Adipose tissue (tissue), 3 donors: Measurements from ENCODE around the gene LMOD3. TPM values are rescaled to one million over a fixed set of nuclear protein-coding genes. Genes with fewer than 3 reads are reported as not detected.
A peak's percentile ranks its signal among the peaks of the same experiment; 100 is the strongest.

Source experiments
- H3K27ac ChIP-seq: one replicate; pipeline ENCODE4 v1.5.1; 2013; ENCODE audit warnings: low read depth, low read length
- WGBS, 3 donors: extraction: QIAGEN DNeasy Blood & Tissue Kit; methylation state at CpG; one replicate each; pipeline ENCODE4 v1.1.7; 2013; 5-methylcytosine and 5-hydroxymethylcytosine counted together
- polyA plus RNA-seq, 3 donors: library from polyadenylated mRNA; stranded (reverse); fragments of 200-250 nt; gene quantifications; one replicate each; pipeline ENCODE4 v1.2.3, GENCODE V29; 2013
- donor health status: healthy with polysubstance abuse.
- donor health status: Bipolar disorder and iron deficiency.
- donor health status: healthy.

Gene LMOD3
- polyA plus RNA-seq, 3 donors: 0.03 to 0.22 (median 0.06) TPM

GRCh38 chr3:69102384-69102783 lies 20.0 kb downstream of the LMOD3 start:
- no peak overlapping the region for H3K27ac ChIP-seq
- 96 to 98% (median 97%) methylated on average over 4 of the region's 4 CpGs for WGBS, 3 donors

GRCh38 chr3:69099576-69099975 lies 22.8 kb downstream of the LMOD3 start:
- no peak overlapping the region for H3K27ac ChIP-seq

GRCh38 chr3:69097407-69098086 lies 24.8 kb downstream of the LMOD3 start:
- no peak overlapping the region for H3K27ac ChIP-seq
- 80 to 94% (median 90%) methylated on average over 9 of the region's 9 CpGs for WGBS, 3 donors

More at GRCh38 chr3:69099576-69099975, 22.8 kb downstream of the LMOD3 start:
- WGBS, 3 donors: 88 to 94% (median 89%) methylated on average over 4 of the region's 4 CpGs

GRCh38 chr3:69096299-69096698 lies 26.1 kb downstream of the LMOD3 start:
- WGBS, 3 donors: 93 to 98% (median 96%) methylated on average over 3 to 5 of the region's 5 CpGs
- no peak overlapping the region for H3K27ac ChIP-seq

GRCh38 chr3:69095636-69096035 lies 26.8 kb downstream of the LMOD3 start:
- 72 to 78% (median 74%) methylated on average over 5 of the region's 5 CpGs for WGBS, 3 donors
- no peak overlapping the region for H3K27ac ChIP-seq

- WGBS, 3 donors: 34 to 51% (median 38%) methylated on average over 8 of the region's 8 CpGs
Measured at GRCh38 chr3:69094467-69095205, 27.8 kb downstream of the LMOD3 start.

GRCh38 chr3:69092030-69092516 lies 30.3 kb downstream of the LMOD3 start:
- 28 to 29% (median 29%) methylated on average over 4 of the region's 4 CpGs for WGBS, 3 donors

More at GRCh38 chr3:69094467-69095205, 27.8 kb downstream of the LMOD3 start:
- H3K27ac ChIP-seq: no peak overlapping the region

GRCh38 chr3:69091389-69092029 lies 30.9 kb downstream of the LMOD3 start:
- H3K27ac ChIP-seq: no peak overlapping the region
- WGBS, 3 donors: 43 to 56% (median 54%) methylated on average over 5 of the region's 5 CpGs

More at GRCh38 chr3:69092030-69092516, 30.3 kb downstream of the LMOD3 start:
- no peak overlapping the region for H3K27ac ChIP-seq

GRCh38 chr3:69090021-69090420 lies 32.4 kb downstream of the LMOD3 start:
- 54 to 64% (median 59%) methylated on average over 3 of the region's 3 CpGs for WGBS, 3 donors
- no peak overlapping the region for H3K27ac ChIP-seq

- no peak overlapping the region for H3K27ac ChIP-seq
- WGBS, 3 donors: 47 to 61% (median 47%) methylated on average over 2 of the region's 2 CpGs
Measured at GRCh38 chr3:69088063-69088462, 34.3 kb downstream of the LMOD3 start.

- 69 to 89% (median 84%) methylated on average over 3 of the region's 3 CpGs for WGBS, 3 donors
- no peak overlapping the region for H3K27ac ChIP-seq
Measured at GRCh38 chr3:69087030-69087791, 35.2 kb downstream of the LMOD3 start.

- H3K27ac ChIP-seq: peak overlapping the region; percentile 63
- WGBS, 3 donors: 1 to 4% (median 2%) methylated on average over 8 of the region's 8 CpGs
Measured at GRCh38 chr3:69085833-69086722, 36.3 kb downstream of the LMOD3 start.

GRCh38 chr3:69085168-69085832 lies 37.1 kb downstream of the LMOD3 start:
- H3K27ac ChIP-seq: peak overlapping the region; percentile 63
- 0 to 1% (median 0%) methylated on average over 26 of the region's 26 CpGs for WGBS, 3 donors

- H3K27ac ChIP-seq: peak within 1 kb of the TSS; percentile 63
- WGBS, 3 donors: 1 to 2% (median 2%) methylated on average over 32 of the region's 32 CpGs
Measured at GRCh38 chr3:69084326-69085167, 37.8 kb downstream of the LMOD3 start, which contains the start of gene ARL6IP5. Gene ARL6IP5 (plus strand): TSS chr3:69084937. CDS start chr3:69085048, 111 bp downstream.

GRCh38 chr3:69082805-69083204 lies 39.6 kb downstream of the LMOD3 start:
- H3K27ac ChIP-seq: peak overlapping the region; percentile 38

- WGBS, 3 donors: 63 to 74% (median 66%) methylated on average over 2 of the region's 2 CpGs
- H3K27ac ChIP-seq: no peak overlapping the region
Measured at GRCh38 chr3:69082361-69082760, 40.0 kb downstream of the LMOD3 start.
